ENCODE measurements around the gene DUSP12.
"Not testable (repeated sequence)": the region's sequence is repeated elsewhere in the genome, so short reads cannot be mapped to it uniquely, and the experiment has no call there.

DUSP12 gene

GRCh38 chr1:161749509-161750407 lies at the start of gene DUSP12:
Gene DUSP12 (plus strand): TSS chr1:161749786. CDS start chr1:161749802, 16 bp downstream.
- DNase-seq, result peak; percentile 92

- no peak for DNase-seq
Observed at GRCh38 chr1:161702250-161702649, 47.3 kb upstream of the DUSP12 start.

GRCh38 chr1:161705537-161705936 lies 44.0 kb upstream of the DUSP12 start:
- DNase-seq, result no peak

GRCh38 chr1:161706113-161706481 lies 43.5 kb upstream of the DUSP12 start:
- DNase-seq, result no peak

- no peak for DNase-seq
Observed at GRCh38 chr1:161706482-161707347, 42.9 kb upstream of the DUSP12 start, which contains the start of gene FCRLA. Gene FCRLA (plus strand): TSS chr1:161707229. CDS start chr1:161707265, 36 bp downstream.

GRCh38 chr1:161707503-161707902 lies 42.1 kb upstream of the DUSP12 start:
- DNase-seq, result no peak

- no peak for DNase-seq
Observed at GRCh38 chr1:161709373-161709772, 40.2 kb upstream of the DUSP12 start.

GRCh38 chr1:161710560-161710959 lies 39.0 kb upstream of the DUSP12 start:
- no peak for DNase-seq

- no peak for DNase-seq
Observed at GRCh38 chr1:161718559-161719324, 30.8 kb upstream of the DUSP12 start.

- DNase-seq, result no peak
Observed at GRCh38 chr1:161719325-161719611, 30.3 kb upstream of the DUSP12 start.

GRCh38 chr1:161720422-161720821 lies 29.2 kb upstream of the DUSP12 start:
- DNase-seq, result no peak

GRCh38 chr1:161720956-161721737 lies 28.4 kb upstream of the DUSP12 start, which contains the start of gene FCRLB:
Gene FCRLB (plus strand): TSS chr1:161721544. CDS start chr1:161722673, 1,129 bp downstream.
- no peak for DNase-seq

GRCh38 chr1:161721738-161722343 lies 27.7 kb upstream of the DUSP12 start:
- DNase-seq, result no peak

GRCh38 chr1:161722406-161722805 lies 27.2 kb upstream of the DUSP12 start:
- DNase-seq, result no peak

- DNase-seq, result no peak
Observed at GRCh38 chr1:161723459-161724141, 26.0 kb upstream of the DUSP12 start.

GRCh38 chr1:161725258-161725907 lies 24.2 kb upstream of the DUSP12 start:
- not testable (repeated sequence) for DNase-seq

GRCh38 chr1:161725908-161726472 lies 23.6 kb upstream of the DUSP12 start:
- DNase-seq, result peak; percentile 37

- DNase-seq, result peak; percentile 32
Observed at GRCh38 chr1:161726473-161727255, 22.9 kb upstream of the DUSP12 start.

GRCh38 chr1:161727256-161727924 lies 22.2 kb upstream of the DUSP12 start:
- DNase-seq, result no peak

Measured in NCI-H510A treated with DMSO at 0.1 percent for 48 hours (cell line).